OCI-LY7 (cell line): ENCODE data around the gene GMDS.

Experiments used
- EZH2phosphoT487 ChIP-seq: fragments of 200-600 bp; sonication (generic); IDR thresholded peaks from 2 replicates; pipeline ENCODE4 v1.6.1; 2018; ENCODE audit warnings: low read depth, borderline replicate concordance, mild to moderate bottlenecking, mixed run types, antibody characterized with exemption, low read length, moderate library complexity, mixed read lengths
- TF ChIP-seq, protein P1 (sequence below): fragments of 200-600 bp; sonication (generic); conservative IDR thresholded peaks from 2 replicates; pipeline ENCODE4 v1.5.1; 2014; ENCODE audit warnings: mild to moderate bottlenecking, antibody characterized with exemption, low read length, moderate library complexity, mixed read lengths

DNA sequence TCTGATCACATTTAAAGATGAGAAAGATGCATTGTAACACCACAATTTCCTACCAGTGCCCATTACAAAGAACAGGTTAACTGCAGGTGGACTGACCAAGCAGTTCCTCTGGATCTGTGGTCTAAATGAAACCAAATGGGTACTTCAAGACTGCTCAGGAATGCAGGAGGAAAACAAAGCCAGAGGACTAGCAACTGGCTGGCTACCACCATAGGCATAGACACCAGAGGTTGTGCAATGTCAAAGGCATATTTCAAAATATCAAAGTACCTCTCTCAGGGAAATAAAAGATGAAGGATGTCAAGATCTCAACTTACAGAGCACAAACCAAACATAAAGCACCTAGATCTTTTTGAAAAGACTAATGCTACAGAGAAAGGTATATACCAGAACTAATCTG, 65.5 kb downstream of the GMDS start:
- TF ChIP-seq, protein P1, sequence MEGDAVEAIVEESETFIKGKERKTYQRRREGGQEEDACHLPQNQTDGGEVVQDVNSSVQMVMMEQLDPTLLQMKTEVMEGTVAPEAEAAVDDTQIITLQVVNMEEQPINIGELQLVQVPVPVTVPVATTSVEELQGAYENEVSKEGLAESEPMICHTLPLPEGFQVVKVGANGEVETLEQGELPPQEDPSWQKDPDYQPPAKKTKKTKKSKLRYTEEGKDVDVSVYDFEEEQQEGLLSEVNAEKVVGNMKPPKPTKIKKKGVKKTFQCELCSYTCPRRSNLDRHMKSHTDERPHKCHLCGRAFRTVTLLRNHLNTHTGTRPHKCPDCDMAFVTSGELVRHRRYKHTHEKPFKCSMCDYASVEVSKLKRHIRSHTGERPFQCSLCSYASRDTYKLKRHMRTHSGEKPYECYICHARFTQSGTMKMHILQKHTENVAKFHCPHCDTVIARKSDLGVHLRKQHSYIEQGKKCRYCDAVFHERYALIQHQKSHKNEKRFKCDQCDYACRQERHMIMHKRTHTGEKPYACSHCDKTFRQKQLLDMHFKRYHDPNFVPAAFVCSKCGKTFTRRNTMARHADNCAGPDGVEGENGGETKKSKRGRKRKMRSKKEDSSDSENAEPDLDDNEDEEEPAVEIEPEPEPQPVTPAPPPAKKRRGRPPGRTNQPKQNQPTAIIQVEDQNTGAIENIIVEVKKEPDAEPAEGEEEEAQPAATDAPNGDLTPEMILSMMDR, result no peak
- no peak for TF ChIP-seq EZH2phosphoT487
